Stimulated activated CD8-positive, alpha-beta memory T cell treated with anti-CD3 and anti-CD28 coated beads, Interleukin-12 subunit alpha, Interleukin-12 subunit beta, amount 100 ng/mL, for 4 hours (primary cell): ENCODE measurements around the gene PDE6A.
A peak's percentile ranks its signal among the peaks of the same experiment; 100 is the strongest.

ENCODE experiments used
- DNase-seq: peaks from one replicate; pipeline ENCODE4 v3.0.0-alpha.2; 2020; ENCODE audit warnings: low read depth

PDE6A gene

GRCh38 chr5:149838881-149839739, 105.5 kb downstream of the PDE6A start:
- no peak for DNase-seq

GRCh38 chr5:149837680-149838269, 106.8 kb downstream of the PDE6A start:
- DNase-seq: no peak

- DNase-seq: no peak
Observed at GRCh38 chr5:149836451-149837139, 108.0 kb downstream of the PDE6A start.

GRCh38 chr5:149834246-149834855, 110.2 kb downstream of the PDE6A start:
- DNase-seq: no peak

- DNase-seq: no peak
Observed at GRCh38 chr5:149833116-149833827, 111.3 kb downstream of the PDE6A start.

GRCh38 chr5:149832636-149833035, 112.0 kb downstream of the PDE6A start:
- no peak for DNase-seq

- peak; percentile 10 for DNase-seq
Observed at GRCh38 chr5:149831492-149831891, 113.1 kb downstream of the PDE6A start.

GRCh38 chr5:149830579-149830978, 114.0 kb downstream of the PDE6A start:
- DNase-seq: no peak

GRCh38 chr5:149829954-149830353, 114.6 kb downstream of the PDE6A start:
- no peak for DNase-seq

- peak; percentile 54 for DNase-seq
Observed at GRCh38 chr5:149828161-149829011, 116.2 kb downstream of the PDE6A start.

GRCh38 chr5:149827546-149827945, 117.0 kb downstream of the PDE6A start:
- no peak for DNase-seq

GRCh38 chr5:149827086-149827485, 117.5 kb downstream of the PDE6A start:
- DNase-seq: no peak

- DNase-seq: no peak
Observed at GRCh38 chr5:149826574-149826973, 118.0 kb downstream of the PDE6A start.

- no peak for DNase-seq
Observed at GRCh38 chr5:149824846-149825245, 119.7 kb downstream of the PDE6A start.

GRCh38 chr5:149824120-149824519, 120.5 kb downstream of the PDE6A start:
- DNase-seq: no peak

GRCh38 chr5:149823375-149823774, 121.2 kb downstream of the PDE6A start:
- no peak for DNase-seq

- DNase-seq: no peak
Observed at GRCh38 chr5:149822301-149822700, 122.3 kb downstream of the PDE6A start.

GRCh38 chr5:149820536-149821510, 123.8 kb downstream of the PDE6A start:
- no peak for DNase-seq

- no peak for DNase-seq
Observed at GRCh38 chr5:149820012-149820411, 124.6 kb downstream of the PDE6A start.

GRCh38 chr5:149818116-149818515, 126.5 kb downstream of the PDE6A start:
- DNase-seq: no peak
